HuH-7.5 (cell line): ENCODE measurements around the gene CBLB.

Experiments
- DNase-seq: peaks from one replicate; pipeline ENCODE4 v3.0.0; 2011; ENCODE audit warnings: low spot score

CBLB gene

GRCh38 chr3:105868742-105869530, at the start of gene CBLB:
Gene CBLB, minus strand, starts transcription at chr3:105869012. Its CDS starts 1,435 bp downstream, at chr3:105867577.
- DNase-seq = peak; percentile 89

- no peak for DNase-seq
Measured at GRCh38 chr3:105916767-105917166, 48.0 kb upstream of the CBLB start.

- DNase-seq = no peak
Measured at GRCh38 chr3:105915524-105915923, 46.7 kb upstream of the CBLB start.

DNA sequence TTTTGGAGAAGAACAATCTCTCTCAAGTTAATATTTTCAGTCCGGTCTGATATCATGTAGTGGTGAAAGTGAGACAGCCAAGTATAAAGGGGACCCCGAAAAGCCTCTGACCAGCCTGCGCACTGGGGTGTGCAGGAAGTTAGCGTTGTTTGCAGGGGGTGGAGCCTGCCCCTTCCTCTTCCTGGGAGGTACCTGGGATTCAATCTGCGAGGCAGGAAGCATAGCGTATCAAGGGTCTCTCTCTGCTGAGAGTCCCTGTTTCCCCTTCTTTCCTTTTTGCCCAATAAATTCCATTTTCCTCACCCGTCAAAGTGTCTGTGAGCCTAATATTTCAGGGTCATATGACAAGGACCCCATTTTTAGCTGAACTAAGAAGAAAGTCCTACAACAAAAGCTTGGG, 44.8 kb upstream of the CBLB start:
- DNase-seq = no peak

DNA sequence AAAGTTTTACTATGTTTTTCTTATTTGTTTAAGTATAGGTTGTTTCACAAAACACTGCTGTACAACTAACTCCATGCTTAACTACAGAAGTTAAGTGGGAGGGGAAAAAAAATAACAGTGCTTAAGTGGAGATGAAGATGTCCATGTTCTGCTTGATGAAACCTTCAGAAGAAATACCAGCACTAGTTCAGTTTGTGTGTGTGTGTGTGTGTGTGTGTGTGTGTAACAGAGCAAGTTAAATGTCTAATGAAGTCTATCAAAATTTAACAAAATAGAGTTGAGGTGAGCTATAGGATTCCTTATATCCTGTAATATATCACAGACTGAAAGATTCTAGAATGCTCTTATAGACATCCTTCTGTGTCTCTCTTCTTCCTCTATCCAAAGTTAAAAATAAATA, 44.1 kb upstream of the CBLB start:
- no peak for DNase-seq

- DNase-seq = no peak
Measured at GRCh38 chr3:105911496-105911895, 42.7 kb upstream of the CBLB start.

DNA sequence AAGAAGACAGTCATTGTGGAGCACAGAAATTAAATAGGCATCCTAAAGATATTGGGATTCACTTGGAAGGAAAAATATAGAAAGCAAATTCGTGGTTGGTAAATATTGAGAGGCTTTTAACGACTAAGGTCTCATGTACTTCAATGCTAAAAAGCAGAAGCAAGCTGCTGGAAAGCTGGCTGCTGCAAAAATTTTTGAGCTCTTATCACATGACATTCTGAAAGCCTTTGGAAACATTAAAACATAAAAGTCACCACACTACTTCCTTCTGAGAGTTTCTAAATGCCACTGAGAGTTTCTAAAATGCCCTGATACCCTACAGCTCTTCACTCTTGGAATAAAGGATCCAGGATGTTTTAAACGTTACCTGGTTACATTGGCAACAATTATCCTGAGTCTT, 39.0 kb upstream of the CBLB start:
- no peak for DNase-seq

DNA sequence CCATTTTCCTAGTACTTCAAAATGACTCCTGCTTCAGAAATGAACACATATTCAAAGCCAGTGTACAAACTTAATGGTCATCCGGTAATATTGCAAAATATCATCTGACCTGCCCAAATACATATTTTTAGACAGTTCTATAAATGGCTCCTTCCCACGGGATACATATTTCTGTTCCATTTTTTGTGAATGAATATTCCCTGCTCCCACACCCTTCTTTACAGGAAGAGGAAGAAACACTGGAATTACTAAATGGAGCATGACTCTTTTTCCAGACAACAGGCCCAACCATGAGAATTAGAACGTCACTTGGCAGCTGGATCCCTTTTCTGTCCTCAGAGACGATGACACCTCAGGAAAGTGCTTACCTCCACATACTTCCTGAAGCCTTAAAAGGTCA, 38.0 kb upstream of the CBLB start:
- no peak for DNase-seq

DNA sequence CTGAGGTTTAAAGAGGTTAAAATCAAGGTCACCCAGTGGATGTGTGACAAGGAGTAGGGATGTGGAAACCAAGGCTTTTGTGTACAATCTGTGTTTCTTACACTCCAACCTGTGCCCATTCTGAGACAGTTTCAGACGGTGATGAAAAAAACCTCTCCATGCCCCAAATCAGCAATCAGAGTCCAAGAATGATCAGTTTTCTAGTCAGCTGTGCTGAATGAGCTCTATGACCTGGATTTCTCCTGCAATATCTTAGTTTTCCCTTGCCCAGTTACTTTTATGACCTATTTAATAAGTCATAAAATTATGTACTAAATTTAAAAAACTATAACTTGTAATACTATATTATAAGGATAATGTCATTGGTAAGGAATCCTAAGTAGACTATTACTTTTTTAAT, 37.5 kb upstream of the CBLB start:
- DNase-seq = no peak

- no peak for DNase-seq
Measured at GRCh38 chr3:105905328-105905727, 36.5 kb upstream of the CBLB start.

DNA sequence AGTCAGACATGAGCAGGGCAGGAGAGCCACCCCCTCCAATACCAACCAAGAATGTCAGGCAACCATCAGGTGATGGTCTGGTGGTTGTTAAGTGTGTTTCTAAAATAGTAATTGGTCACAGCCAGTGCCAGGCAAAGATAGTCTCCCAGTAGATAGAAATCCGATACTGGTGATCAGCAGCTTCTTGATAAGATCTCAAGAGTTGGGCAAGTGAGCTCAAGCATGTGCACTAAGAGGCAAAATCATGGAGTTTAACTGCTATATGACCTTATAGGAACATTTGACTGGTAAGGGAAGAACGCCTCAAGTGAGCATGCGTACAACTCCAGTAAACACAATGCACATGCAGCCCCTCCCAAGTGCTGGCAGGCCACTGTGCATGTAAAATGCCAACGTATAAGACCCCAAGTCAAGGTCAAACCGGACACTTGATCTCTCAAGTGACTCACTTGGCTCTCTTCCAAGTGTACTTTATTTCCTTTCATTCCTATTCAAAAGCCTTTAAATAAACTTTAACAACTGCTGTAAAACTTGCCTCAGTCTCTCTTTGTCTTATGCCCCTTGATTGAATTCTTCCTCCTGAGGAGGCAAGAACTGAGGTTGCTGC, 36.0 kb upstream of the CBLB start:
- no peak for DNase-seq

DNA sequence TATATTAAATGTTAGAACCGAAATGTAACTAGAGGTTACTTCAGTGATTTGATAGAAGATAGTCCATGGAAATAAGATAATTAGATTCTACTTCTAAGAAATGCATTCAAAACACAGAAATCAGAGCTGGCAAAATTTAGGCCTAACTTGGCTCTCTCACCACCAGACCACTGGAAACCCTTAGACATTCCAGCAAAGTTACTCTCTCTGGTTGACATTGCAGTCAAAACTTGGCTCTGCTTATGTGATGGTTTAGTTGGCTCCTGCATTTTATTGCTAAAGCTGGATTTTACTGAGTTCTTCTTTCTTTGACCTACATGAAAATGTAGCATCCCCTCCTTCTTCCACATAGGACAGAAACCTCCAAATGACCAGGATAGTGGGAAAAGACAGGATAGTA, 35.4 kb upstream of the CBLB start:
- no peak for DNase-seq

GRCh38 chr3:105899516-105899915, 30.7 kb upstream of the CBLB start:
- DNase-seq = no peak

- no peak for DNase-seq
Measured at GRCh38 chr3:105891101-105891500, 22.3 kb upstream of the CBLB start.

DNA sequence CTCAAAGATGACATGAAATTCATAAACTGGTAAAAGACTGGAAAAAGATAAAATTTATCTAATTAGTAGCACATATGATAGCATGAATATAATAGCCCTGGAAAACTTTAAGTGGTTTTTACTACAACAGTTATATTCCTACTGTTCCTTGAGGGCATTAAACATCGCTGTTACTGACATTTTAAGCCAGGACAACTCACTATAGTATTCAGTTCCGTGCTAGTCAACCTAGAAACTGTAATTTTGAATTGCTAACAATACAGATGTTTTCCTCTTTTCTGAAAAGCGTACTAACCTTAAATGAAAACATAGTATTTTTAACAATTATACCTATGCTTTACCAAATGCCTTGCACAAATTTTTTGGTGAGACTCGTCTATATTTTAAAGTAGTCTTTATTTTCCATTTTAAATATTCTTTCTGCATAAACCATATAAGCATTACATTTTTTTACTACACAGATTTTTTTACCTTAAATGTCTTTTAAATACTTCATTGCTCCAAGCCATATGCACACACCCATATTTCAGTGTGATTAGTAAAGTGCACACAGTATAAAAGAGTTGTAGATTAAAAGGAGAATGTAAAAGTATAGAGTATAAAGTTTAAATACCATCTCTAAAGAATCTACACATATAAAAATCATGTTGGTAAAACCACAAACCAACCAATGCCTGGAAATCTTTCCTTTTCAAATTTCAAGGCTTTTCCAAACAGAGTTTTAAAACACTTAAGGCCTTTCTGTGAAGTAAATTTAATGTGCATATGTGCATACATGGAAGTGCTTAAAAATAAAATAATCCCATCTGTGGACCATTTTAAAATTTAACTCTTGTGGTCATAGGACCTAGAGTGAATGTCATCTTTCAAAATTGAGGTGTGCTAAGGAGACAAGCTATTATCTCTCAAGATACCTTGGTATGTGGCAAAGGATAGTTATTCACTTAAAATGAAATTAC, 20.1 kb upstream of the CBLB start:
- DNase-seq = no peak

- no peak for DNase-seq
Measured at GRCh38 chr3:105885256-105885655, 16.4 kb upstream of the CBLB start.

DNA sequence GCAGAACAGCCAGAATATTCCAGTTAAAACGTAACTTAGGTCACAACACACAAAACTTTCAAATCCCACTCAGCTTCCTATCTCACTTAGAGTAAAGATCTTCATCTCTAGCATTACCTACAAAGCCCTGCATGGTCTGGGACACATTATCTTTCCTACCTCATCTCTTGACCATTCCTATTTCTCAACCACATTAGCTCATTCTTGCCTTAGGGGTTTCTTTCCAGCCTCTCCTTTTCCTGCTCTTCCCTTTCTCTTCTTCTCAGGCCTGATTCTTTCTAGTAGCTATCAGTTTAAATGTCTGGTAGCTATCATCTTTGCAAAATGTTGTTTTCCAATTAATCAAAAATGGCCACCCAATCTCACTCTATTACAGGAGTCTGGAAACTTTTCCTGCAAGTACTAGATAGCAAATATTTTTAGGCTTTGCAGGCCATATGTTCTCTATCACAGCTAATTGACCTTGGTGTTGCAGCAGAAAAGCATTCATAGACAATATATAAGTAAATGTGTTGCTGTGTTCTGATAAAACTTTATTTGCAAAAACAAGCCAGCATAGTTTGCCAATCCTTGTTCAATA, 15.1 kb upstream of the CBLB start:
- DNase-seq = no peak

DNA sequence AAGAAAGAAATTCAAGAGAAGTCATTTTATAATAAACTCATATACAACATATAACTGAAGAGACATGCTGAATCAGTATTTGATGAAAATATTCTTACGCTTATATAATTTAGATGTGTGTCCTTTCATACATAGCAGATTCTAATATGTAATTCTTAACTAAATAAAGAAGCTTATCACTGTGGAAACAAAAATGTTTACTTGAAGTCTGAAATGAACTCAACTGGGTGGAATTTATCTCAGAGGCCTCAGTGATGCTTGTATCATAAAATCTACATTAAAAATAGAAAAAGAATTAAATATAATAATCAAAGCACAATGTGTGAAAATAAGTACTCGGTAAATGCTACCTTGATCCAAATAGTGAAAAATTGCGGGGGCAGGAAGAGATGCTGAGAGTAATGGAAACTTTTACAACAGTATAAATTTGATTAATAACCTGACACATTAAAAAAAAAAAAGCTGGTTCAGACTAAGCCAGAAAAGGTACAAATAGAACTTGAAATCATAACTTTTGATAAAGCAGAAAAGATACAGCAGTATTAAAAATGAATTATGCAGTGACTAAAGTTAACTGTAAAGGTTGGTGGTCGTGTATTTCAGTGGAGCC, 12.0 kb upstream of the CBLB start:
- no peak for DNase-seq

- DNase-seq = no peak
Measured at GRCh38 chr3:105878061-105878460, 9.2 kb upstream of the CBLB start.

DNA sequence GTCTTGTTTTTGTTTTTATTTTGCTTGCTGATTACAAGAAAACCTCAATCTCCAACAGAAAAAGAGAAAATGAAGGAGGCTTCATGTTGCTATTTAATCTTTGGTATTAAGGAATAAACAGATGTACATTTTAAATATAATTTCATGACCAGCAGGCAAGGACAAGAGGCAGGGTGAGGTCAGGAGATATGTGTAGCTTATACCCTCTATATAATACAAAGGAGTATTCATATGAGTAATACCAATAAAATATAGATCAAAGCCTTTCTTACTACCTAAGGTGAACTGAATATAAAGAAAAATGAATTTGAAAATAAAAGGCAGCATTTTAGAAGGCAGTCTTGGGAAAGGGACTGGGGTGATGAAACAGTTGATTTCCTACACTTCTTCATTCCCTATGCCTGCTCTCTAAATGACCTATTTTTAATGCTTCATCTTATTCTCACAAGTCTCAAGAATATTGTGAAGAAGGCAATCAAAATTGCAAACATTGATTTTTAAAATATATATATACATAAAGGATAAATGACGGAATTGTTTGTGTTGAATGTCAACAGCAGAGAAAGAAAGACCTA, 8.6 kb upstream of the CBLB start:
- no peak for DNase-seq

- no peak for DNase-seq
Measured at GRCh38 chr3:105876780-105877327, 8.0 kb upstream of the CBLB start.
